Loucy (cell line): Measurements from ENCODE around the gene FSTL4.
A peak's percentile ranks its signal among the peaks of the same experiment; 100 is the strongest.

Experiments
- H2AFZ ChIP-seq: fragments of 200-600 bp; sonication (generic); 2 replicates; pipeline ENCODE4 v1.6.0; 2016; ENCODE audit warnings: antibody characterized with exemption, mild to moderate bottlenecking, low read length, moderate library complexity
- H3F3A ChIP-seq: fragments of 200-600 bp; 2 replicates; pipeline ENCODE4 v1.6.0; 2016; ENCODE audit warnings: antibody characterized with exemption, low read depth, mild to moderate bottlenecking
- H3K27me3 ChIP-seq: fragments of 200-600 bp; sonication (generic); 2 replicates; pipeline ENCODE4 v1.6.1; 2014; ENCODE audit warnings: low read length, mild to moderate bottlenecking; ENCODE audit not compliant: insufficient read depth, poor library complexity, severe bottlenecking
- H3K36me3 ChIP-seq: fragments of 200-600 bp; sonication (generic); 2 replicates; pipeline ENCODE4 v1.6.1; 2016; ENCODE audit warnings: low read length; ENCODE audit not compliant: insufficient read depth
- H3K4me1 ChIP-seq: fragments of 200-600 bp; sonication (generic); 2 replicates; pipeline ENCODE4 v1.5.1; 2014; ENCODE audit warnings: low read length, mild to moderate bottlenecking; ENCODE audit not compliant: insufficient read depth, poor library complexity, severe bottlenecking
- H3K4me2 ChIP-seq: fragments of 200-600 bp; sonication (generic); 2 replicates; pipeline ENCODE4 v1.6.0; 2014; ENCODE audit warnings: antibody characterized with exemption, low read length, low read depth, mild to moderate bottlenecking; ENCODE audit not compliant: poor library complexity, severe bottlenecking
- H3K4me3 ChIP-seq: fragments of 200-600 bp; sonication (generic); 2 replicates; pipeline ENCODE4 v1.5.1; 2014; ENCODE audit warnings: low read length, mild to moderate bottlenecking, mixed read lengths; ENCODE audit not compliant: poor library complexity, severe bottlenecking
- H3K79me2 ChIP-seq: fragments of 200-600 bp; sonication (generic); 2 replicates; pipeline ENCODE4 v1.6.1; 2014; ENCODE audit warnings: low read length; ENCODE audit not compliant: insufficient read depth
- H3K9ac ChIP-seq: fragments of 200-600 bp; sonication (generic); 2 replicates; pipeline ENCODE4 v1.6.0; 2014; ENCODE audit warnings: mild to moderate bottlenecking, low read depth, low read length, moderate library complexity; ENCODE audit not compliant: poor library complexity, severe bottlenecking
- H3K9me2 ChIP-seq: fragments of 200-600 bp; sonication (generic); replicated peaks from 2 replicates; pipeline ENCODE4 v1.6.1; 2016; ENCODE audit warnings: low read depth, low read length, mixed read lengths
- H3K9me3 ChIP-seq: fragments of 200-600 bp; sonication (generic); 2 replicates; pipeline ENCODE4 v1.6.1; 2014; ENCODE audit warnings: mild to moderate bottlenecking, antibody characterized with exemption, low read length, low read depth; ENCODE audit not compliant: insufficient read depth
- H4K20me1 ChIP-seq: fragments of 200-600 bp; sonication (generic); 2 replicates; pipeline ENCODE4 v1.6.0; 2014; ENCODE audit warnings: antibody characterized with exemption, low read length, mild to moderate bottlenecking; ENCODE audit not compliant: insufficient read depth, poor library complexity, severe bottlenecking
- CTCF ChIP-seq: fragments of 200-600 bp; sonication (generic); conservative IDR thresholded peaks from 2 replicates; pipeline ENCODE4 v1.5.1; 2014; ENCODE audit warnings: mild to moderate bottlenecking, antibody characterized with exemption, low read length
- EZH2phosphoT487 ChIP-seq: fragments of 200-600 bp; IDR thresholded peaks from 2 replicates; pipeline ENCODE4 v1.6.1; 2018; ENCODE audit warnings: antibody characterized with exemption, mild to moderate bottlenecking, moderate library complexity, borderline replicate concordance

FSTL4 gene

DNA sequence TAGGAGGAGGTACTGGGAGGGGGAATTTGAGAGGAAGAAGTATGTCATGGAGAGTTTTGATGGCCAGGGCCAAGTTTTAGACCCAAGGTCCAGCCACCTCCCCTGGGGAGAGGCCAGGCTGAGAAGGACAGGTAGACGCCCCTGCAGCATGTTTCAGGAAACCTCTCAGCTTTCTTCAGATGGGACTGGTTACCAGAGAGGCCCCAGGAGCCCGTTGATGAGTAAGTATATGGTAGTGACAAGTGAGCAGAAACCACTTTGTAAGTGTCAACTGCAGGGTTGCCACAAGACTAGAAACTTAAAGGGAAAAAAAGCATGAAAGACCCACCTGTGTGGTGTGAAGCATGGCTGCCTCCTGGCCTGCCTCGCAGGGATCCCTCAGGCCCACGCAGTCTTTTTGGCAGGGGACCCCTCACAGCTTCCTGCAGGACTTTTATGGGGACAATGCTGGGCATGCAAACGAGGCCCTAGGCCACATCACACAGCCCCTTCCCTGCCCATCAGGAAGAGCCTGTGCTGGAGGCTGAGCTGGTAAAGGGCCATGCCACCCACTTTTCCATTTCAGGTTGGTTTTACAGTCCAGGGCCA is 255.9 kb downstream of the FSTL4 start:
- Histone ChIP-seq H3K9ac (no peak overlapping the region), H3K4me1 (peaks cover 29% of the 10 kb centered on the region), H2AFZ (no peak overlapping the region), H3K9me3 (no peaks in the 10 kb centered on the region), H3K79me2 (no peaks in the 10 kb centered on the region), H3K36me3 (no peaks in the 10 kb centered on the region), H3K27me3 (no peaks in the 10 kb centered on the region), H4K20me1 (no peaks in the 10 kb centered on the region), H3K4me3 (no peak overlapping the region), H3K4me2 (no peak overlapping the region), H3K9me2 (no peaks in the 10 kb centered on the region), H3F3A (no peaks in the 10 kb centered on the region)
- TF ChIP-seq EZH2phosphoT487 (no peak), CTCF (no peak)

DNA sequence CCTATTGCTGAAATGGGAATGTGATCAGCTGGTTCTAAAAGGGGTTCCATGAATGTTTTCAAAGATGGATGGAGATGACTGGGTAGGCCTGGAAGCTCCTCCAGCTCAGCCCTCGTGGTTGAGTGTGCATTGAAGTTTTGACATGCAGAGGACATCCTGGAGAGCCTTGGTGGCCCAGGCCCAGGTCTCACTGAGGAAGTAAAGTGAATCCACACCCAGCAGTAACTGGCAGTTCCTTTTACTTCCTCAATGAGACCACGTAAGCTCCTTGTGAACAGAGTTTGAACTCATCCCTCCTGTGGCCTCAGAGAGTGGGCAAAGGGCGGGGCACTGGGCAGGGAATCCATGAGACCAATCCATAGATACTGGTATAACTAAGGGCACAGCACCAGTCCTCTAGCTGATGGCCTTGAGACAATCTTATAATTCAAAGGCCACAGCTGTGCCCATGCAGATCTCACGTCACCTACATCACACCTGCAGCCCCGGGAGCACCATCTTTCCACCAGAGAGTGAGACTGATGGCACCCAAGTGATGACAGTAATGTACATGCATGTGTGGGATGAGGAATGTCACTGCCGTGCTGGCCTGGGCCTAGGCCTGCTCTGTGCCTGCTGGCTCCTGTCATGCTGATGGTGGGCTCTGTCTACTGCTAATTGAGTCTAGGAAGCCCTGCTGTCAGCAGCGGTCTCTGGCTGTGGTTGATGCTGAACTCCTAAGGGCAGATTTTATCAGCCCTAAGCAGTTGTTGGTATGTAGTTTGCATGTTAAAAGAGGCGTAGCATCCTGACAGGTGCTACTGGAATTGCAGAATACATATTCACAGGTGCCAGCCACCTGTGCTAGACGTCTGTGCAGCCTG is 257.8 kb downstream of the FSTL4 start:
- H4K20me1 ChIP-seq: no peaks in the 10 kb centered on the region
- no peaks in the 10 kb centered on the region for H3F3A ChIP-seq
- no peaks in the 10 kb centered on the region for H3K36me3 ChIP-seq
- TF ChIP-seq CTCF (no peak), EZH2phosphoT487 (no peak)
- H3K9me3 ChIP-seq: no peaks in the 10 kb centered on the region
- H3K4me1 ChIP-seq: peaks cover 29% of the 10 kb centered on the region
- no peak overlapping the region for H3K4me3 ChIP-seq
- H3K9me2 ChIP-seq: no peaks in the 10 kb centered on the region
- H3K4me2 ChIP-seq: peak overlapping the region; percentile 38
- H2AFZ ChIP-seq: no peak overlapping the region
- no peaks in the 10 kb centered on the region for H3K79me2 ChIP-seq
- H3K27me3 ChIP-seq: no peaks in the 10 kb centered on the region
- H3K9ac ChIP-seq: peak overlapping the region; percentile 35

DNA sequence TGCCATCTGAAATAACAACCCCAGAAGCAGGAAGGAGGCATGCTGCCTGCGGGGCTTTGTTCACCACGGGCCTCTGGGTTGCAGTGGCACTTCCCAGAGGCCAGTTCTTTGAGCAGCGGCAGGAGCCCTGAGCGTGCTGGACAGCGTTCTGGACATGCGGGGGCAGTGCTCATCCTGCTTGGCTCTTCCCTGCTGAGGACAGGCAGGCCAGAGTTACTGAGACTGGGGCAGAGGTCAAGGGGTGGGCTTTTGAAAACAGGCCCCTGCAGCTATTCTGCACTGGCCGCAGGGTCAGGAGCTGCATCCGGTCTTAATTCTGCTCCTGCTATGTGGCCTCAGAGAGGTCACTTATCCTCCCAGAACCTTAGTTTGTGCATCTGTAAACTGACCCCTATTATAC is 258.6 kb downstream of the FSTL4 start:
- no peaks in the 10 kb centered on the region for H3K79me2 ChIP-seq
- no peaks in the 10 kb centered on the region for H3K9me3 ChIP-seq
- no peak for TF ChIP-seq CTCF
- no peak for TF ChIP-seq EZH2phosphoT487
- H4K20me1 ChIP-seq: no peaks in the 10 kb centered on the region
- peak overlapping the region; percentile 43; the same call in 1 of the 2 replicates for H2AFZ ChIP-seq
- H3K27me3 ChIP-seq: no peaks in the 10 kb centered on the region
- H3K4me3 ChIP-seq: no peak overlapping the region
- H3K4me2 ChIP-seq: peak overlapping the region; percentile 38
- H3F3A ChIP-seq: no peaks in the 10 kb centered on the region
- no peaks in the 10 kb centered on the region for H3K36me3 ChIP-seq
- H3K9ac ChIP-seq: peak overlapping the region; percentile 35
- peaks cover 29% of the 10 kb centered on the region for H3K4me1 ChIP-seq
- no peaks in the 10 kb centered on the region for H3K9me2 ChIP-seq
